GM19467 (cell line): ENCODE results near the gene ARID3A.

Experiments used
- ATAC-seq: cut with Tn5 transposase; IDR thresholded peaks from one replicate; pipeline ENCODE4 v1.9.1; 2021; ENCODE audit warnings: mild to moderate bottlenecking, moderate library complexity; ENCODE audit not compliant: unreplicated experiment

Gene ARID3A

DNA sequence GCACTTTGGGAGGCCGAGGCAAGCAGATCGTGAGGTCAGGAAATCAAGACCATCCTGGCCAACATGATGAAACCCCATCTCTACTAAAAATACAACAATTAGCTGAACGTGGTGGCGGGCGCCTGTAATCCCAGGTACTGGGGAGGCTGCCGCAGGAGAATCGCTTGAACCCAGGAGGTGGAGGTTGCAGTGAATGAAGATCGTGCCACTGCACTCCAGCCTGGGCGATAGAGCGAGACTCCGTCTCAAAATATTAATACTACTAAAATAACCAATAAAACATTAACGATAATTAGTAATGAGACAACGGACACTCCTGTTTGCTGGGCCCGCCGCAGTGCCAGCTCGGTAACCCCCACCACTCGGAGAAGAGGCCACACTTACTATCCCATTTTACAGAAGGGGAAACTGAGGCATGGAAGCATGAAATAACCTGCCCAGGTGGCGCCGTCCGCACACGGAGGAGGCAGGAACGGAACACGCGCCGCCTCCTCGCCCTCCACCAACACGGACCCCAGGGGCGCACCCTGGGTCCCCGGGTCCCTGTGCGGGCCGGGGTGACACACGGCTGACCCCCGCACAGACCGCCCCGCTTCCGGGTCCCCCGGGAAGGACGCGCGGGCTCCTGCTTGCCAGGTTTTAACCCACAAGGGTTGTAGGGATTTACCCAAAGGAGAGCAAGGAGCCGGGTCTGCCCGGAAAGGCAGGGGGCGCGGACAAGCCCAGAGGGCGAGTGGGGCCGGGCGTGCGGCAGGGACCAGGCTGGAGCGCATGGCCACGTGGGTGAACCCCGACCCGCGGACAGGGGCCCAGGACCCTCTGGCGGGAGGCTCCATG is 14.4 kb upstream of the ARID3A start:
- no peak for ATAC-seq

DNA sequence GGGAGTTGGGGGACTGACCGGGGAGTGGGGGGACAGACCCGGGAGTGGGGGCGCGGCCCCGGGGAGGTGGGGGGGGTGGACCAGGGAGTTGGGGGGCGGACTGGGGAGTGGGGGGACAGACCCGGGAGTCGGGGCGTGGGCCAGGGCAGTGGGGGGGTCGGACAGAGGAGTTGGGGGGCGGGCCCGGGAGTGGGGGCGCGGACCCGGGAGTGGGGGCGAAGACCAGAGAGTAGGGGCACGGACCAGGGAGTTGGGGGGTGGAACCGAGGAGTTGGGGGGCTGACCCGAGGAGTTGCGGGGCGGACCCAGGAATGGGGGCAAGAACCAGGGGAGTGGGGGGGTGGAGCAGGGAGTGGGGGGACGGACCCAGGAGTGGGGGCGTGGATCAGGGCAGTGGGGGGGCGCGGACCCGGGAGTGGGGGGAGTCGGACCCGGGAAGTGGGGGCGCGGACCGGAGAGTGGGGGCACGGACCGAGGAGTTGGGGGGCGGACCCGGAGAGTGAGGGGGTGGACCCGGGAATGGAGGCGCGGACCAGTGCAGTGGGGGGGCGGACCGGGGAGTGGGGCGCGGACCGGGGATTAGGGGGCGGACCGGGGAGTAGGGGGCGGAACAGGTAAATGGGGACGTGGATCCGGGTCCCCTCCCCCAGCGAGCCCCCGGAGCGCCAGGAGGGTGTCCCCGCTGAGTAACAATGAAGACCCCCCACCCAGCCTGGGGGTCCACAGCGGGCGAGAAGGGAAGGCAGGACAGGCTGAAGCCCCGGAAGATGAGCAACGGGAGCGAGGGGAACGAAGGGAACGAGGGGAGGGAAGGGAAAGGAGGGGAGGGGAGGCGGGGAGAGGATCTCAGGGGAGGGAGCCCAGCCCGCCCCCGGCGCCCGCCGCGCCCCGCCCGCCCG is 13.4 kb upstream of the ARID3A start:
- no peak for ATAC-seq

DNA sequence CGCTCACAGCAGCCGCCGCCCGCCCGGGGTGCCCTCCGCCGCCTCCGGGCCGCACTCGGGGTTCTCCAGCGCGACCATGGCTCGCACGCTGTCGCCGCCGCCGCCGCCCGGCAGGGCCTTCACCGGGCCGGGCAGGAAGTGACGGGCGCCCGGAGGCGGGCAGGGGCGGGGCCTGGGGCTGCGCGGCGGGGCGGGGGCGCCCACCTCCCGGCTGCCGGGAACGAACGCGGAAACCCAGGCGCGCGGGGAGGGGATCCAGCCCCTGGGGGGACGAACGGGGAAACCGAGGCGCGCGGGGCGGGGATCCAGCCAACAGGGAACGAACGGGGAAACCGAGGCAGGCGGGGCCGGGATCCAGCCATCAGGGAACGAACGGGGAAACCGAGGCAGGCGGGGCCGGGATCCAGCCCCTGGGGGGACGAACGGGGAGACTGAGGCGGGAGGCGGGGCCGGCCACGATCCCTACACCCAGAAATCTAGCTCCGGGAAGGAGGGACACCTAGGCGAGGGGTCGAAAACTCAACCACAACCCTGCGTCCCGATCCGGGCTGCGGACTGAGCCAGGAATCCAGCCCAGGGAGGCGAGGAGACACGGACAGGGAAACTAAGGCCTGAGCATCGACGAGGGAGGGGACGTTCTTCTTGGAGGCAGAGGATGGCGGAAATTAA is 12.6 kb upstream of the ARID3A start, which contains the start of gene R3HDM4:
TSS of gene R3HDM4 (minus strand) at position 140 of the 669 bp plus-strand sequence. CDS start at position 78, 62 bp downstream.
- ATAC-seq, result no peak

DNA sequence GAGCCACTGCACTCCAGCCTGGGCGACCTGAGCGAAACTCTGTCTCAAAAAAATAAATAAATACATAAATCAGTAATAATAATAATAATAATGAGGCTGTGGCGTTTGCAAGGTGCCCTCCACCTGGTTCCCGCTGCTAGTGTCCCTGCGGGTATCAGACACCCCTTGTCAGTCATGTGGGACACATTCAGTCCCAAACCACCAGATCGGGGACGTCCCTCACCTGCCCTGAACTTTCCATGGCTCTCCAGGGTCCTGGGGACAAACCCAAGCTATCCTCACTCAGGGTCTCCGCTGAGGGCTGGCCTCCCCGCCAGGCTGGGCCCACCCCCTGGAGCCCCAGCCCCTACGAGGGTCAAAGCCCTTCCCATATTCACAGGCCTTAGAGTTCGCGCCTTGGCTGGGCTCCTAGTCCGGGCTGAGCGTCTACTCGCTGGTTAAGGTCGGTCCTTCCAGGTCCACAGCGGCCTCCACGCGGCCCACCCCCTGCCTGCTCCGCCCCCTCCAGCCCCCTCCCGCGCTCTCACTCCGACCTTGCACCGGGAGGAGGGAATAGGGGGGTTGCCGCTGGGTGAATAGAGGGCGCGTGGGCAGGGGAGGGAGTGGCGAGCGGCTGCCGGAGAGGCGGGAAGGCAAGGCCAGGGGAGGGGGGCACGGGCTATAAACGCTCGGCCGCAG is 9.1 kb upstream of the ARID3A start:
- ATAC-seq, result no peak

DNA sequence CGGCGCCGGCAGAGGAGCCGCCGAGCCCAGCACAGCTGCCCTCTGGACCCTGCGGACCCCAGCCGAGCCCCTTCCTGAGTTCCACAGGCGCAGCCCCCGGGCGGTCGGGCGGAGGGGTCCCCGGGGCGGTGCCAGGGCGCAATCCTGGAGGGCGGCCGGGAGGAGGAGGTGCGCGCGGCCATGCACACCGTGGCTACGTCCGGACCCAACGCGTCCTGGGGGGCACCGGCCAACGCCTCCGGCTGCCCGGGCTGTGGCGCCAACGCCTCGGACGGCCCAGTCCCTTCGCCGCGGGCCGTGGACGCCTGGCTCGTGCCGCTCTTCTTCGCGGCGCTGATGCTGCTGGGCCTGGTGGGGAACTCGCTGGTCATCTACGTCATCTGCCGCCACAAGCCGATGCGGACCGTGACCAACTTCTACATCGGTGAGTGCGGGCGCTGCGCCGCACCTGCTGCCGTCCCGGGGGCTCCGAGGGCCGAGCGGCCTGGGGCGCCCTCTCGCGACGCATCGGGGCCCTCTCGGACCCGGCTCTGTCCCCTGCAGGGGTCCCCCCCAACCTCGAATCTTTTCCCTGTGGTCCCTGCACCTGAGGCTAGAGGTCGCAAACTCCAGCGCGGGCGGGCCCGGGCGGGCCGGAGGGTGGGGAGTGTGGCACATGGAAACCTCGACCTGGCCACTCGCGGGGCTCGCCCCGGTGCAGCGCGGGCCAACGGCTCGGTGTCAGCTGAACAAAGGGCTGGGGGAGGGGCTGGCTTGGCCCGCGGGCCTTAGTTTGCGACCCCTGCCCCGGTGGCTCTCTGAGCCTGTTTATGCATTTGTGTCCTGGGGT is 8.3 kb upstream of the ARID3A start, which contains the start of gene KISS1R:
TSS of gene KISS1R (plus strand) at position 11 of the 829 bp plus-strand sequence. CDS start at position 181, 170 bp downstream.
- ATAC-seq, result no peak

DNA sequence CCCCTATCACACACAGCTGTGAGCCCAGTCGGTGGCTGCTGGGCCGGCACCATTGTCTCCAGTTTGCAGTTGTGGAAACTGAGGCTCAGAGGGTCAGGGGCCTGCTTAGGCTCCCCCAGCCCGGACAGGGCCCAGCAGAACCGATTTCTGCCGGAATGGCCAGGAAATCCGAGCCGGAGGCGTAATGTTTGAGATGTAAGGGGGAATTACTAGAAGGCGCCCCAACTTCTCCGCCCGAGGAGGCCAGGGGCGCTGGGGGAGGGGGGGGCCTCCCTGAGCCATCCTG is 7.7 kb upstream of the ARID3A start:
- ATAC-seq, result no peak

DNA sequence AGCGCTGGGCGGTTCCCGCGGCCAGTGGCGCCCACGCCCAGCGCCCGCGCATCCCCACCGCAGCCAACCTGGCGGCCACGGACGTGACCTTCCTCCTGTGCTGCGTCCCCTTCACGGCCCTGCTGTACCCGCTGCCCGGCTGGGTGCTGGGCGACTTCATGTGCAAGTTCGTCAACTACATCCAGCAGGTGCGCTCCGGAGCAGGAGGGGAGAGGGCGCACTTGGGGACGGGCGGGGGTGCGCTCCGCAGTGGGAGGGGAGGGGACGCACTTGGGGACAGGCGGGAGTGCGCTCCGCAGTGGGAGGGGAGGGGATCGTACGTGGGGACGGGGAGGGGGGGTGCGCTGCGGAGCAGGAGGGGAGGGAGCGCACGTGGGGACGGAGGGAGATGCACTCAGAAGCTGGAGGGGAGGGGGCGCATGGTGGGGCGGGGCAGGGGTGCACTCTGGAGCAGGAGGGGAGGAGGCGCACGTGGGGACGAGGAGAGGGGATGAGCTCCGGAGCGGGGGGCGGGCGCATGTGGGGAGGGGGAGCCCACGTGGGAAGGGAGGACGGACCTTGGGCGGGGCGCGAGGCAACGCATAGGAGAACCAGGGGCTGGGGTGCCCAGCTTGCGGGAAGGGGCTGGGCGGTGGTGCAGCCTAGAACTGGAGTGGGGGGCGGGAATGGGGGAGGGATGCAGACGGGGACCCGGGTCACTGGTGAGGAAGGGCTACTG is 7.2 kb upstream of the ARID3A start:
- ATAC-seq, result no peak

DNA sequence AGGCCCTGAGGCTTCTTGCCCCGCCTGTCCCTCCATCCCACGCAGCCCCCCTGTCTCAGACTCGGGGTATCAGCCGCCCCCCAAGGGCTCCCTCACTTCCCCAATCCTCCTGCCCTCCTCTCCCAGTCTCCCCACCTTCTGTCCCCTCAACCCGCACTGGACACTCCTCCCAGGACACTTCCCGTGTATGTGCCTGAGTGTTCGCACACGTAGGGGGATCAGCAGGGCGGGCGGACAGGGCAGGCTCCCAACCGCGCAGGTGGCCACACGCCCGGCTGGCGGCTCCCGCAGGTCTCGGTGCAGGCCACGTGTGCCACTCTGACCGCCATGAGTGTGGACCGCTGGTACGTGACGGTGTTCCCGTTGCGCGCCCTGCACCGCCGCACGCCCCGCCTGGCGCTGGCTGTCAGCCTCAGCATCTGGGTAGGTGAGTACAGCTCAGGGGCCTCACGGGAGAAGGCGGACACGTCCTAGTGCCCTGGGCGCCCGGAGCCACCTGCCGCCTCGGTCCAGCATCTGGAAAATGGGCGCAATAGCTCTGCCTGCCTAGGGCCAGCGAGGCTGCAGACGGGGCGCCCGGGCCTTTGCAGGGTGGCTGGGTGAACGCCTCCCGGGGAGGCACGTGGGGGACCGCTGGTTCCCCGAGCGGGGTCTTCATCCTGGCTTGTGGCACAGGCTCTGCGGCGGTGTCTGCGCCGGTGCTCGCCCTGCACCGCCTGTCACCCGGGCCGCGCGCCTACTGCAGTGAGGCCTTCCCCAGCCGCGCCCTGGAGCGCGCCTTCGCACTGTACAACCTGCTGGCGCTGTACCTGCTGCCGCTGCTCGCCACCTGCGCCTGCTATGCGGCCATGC is 6.4 kb upstream of the ARID3A start:
- no peak for ATAC-seq

DNA sequence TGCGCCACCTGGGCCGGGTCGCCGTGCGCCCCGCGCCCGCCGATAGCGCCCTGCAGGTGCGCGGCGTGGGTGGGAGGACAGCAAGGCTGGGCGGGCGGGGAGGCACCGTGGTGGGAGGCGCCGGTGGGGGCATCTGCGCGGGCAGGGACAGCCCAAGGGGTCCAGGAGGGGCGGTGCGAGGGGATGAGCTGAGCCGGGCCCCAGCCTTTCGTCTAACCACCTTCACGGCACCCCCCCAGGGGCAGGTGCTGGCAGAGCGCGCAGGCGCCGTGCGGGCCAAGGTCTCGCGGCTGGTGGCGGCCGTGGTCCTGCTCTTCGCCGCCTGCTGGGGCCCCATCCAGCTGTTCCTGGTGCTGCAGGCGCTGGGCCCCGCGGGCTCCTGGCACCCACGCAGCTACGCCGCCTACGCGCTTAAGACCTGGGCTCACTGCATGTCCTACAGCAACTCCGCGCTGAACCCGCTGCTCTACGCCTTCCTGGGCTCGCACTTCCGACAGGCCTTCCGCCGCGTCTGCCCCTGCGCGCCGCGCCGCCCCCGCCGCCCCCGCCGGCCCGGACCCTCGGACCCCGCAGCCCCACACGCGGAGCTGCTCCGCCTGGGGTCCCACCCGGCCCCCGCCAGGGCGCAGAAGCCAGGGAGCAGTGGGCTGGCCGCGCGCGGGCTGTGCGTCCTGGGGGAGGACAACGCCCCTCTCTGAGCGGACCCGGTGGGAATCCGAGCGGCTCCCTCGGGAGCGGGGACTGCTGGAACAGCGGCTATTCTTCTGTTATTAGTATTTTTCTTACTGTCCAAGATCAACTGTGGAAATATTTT is 5.6 kb upstream of the ARID3A start:
- no peak for ATAC-seq

DNA sequence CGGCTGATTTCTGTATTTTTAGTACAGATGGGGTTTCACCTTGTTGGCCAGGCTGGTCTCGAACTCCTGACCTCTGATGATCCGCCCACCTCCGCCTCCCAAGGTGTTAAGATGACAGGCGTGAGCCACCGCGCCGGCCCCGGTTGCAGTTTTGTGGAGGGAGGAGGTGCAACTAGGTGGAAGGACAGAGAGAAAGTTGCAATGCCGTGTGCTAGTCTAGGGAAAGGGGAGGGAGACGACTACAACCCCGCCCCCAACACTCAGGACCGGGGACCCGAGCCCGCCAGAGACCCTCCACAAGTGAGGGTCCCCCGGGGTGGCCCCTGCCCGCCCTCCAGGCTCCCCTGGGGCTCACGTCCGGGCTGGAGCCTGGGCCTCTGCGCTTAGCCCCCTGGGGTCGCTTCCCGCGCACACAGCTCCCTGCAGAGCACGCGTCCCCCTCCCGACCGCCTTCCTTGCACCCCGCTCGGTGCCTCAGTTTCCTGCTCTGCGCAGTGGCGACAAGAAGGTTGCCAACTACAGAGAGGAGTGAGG is 1.2 kb upstream of the ARID3A start:
- ATAC-seq, result no peak

DNA sequence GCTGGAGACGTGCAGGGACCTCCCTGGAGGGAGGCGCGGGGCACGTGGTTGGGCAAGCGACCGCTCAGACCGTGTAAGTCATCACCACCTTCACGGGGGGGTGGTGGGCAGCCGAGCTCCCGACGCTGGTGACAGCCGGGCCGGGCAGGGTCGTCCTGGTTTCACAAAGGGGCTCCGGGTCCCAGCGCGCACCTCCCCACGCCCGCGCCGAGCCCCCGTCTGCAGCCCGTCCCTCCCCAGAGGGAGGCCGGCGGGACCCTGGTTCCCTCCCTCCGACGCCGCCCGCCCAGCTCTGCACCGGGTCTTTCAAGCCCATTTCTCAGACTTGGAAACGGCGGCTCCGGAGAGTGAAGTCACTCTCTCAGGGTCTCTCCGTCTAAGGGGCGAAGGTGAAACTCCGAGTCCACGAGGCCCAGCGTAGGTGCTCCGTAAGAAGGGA is 729 bp upstream of the ARID3A start:
- no peak for ATAC-seq

DNA sequence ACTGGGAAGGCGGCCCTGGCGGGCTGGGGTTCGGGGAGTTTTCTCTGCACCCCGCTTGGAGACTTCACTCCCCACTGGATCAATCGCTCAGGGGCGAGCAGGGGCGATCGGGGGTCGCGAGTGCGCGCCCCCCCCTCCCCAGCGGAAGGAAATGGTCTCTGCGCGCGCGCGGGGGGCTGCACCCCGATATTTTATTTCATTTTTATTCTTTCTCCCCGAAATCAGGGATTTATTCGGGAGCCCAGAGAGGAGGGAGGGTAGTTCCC is 421 bp downstream of the ARID3A start:
- no peak for ATAC-seq

DNA sequence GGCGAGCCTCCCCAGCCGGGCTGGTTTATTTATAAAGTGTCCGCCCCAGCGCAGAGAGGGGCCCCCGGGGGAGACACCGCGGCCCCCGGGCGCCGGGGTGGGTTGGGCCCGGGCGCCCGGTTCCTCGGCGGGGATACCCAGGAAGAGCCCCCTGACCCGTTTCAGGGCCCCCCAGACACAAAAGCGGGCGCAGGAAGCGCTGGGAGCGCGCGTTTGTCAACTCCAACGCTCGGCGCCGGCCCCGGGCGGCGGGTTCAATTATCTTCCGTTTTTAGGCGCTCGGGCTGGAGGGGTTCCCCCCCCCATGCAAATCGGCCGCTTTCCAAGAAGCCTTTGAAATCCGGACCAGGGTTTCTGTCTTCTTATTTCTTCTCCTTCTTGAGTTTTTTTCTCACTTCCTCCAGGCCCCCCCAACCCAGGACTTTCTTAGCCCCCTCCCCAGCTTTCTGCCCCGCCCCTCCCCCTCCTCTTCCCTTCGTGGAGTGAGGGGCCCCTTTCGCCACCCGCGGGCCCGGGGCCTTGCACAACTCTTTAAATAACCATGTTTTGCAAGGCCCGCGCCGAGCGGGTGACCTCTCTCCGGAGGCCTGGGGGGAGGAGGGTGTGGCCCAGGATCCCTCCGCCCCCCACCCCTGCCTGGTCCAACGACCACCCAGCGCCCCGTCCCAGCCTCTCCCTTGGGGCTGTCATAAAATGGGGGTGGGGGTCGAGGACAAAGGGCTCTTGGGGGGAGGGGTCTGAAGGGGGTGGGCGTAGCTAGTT is 935 bp downstream of the ARID3A start:
- no peak for ATAC-seq

DNA sequence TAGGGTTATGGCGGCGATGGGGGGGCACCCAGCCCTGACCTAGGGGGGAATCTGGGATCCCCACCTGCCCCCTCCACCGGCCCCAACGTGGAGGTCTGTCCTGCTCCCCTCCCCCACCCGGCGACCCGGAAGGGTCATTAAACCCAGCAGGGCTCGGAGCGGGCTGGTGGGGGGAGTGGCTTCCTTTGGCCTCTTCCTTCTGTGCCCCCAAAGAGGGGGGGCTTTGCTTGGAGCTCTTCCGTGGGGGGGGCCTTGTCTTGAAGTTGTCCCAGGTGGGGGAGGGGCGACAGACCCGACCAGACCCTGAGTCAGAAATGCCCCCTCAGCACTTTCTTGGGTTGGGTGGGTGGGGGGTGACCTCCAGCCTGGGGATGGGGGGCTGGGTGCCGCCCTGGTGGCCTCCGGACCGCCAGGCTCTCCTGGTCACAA is 1.5 kb downstream of the ARID3A start:
- ATAC-seq, result no peak

DNA sequence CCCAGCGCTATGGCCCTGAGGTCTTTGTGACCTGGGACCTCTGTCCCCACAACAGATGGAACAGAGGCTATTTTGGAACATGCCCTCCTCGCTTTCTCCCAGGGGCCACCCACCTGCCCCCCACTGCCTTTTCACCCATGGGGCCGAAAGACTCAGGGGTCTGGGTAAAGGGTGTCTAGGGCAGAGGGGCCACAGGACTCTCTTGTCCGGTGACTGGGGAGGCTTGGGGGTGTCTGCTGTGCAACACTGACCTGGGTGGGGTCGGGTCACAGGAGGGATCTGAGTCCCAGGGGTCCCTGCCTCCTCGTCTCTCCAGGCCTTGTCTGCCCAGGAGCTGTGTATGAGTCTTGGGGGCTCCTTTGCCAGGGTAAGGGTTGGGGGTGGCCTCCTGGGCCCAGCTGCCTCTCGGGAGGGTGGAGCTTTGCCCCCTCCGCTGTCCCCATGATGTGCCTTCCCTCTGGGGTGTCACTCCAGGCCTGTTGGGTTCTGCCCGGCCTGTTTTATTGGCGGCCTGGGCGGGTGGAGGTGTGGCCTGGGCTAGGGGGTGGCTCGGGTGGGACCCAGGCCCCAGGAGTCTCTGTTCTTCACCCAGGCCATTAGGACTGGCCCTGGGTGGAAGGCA is 2.1 kb downstream of the ARID3A start:
- no peak for ATAC-seq

DNA sequence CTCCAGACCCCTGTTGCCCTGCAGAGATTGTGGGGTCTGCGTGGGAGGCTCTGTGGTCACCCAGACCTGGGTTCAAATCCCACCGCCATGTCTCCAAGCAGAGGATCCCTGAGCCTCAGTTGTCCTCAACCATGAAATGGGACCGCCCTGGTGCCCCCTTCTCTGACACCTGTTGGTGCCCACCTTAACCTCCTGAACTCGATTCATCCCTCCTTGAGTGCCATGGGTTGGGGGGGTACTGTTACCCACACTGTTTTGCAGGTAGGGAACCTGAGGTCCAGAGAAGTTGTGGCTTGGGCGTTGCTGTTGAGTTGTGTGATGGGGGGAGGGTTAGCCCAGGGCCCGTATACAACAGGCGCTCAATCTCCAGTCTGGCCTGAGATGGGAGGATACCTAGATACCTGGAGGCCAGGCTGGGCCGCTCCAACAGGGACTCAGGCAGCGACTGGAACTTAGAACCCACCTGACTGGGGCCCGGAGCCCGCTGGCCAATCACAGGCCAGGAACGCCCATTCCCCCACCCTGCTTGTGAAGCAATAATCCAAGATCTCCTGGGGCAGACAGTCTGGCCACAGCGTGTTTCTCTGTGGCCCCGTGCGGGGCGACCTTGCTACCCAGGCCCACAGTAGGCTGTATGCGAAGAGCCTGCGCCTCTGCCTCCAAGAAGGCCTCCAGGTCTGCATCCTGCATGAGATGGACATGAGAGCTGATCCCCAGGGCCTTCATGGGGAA is 2.8 kb downstream of the ARID3A start:
- no peak for ATAC-seq
